DMS53 treated with DMSO at 0.1 percent for 48 hours (cell line): ENCODE data around the gene CFAP300.

ENCODE experiments used
- DNase-seq: peaks from one replicate; lab custom pipeline; 2025; ENCODE audit not compliant: unreplicated experiment; lab: John Stamatoyannopoulos, UW

The CFAP300 gene

DNA sequence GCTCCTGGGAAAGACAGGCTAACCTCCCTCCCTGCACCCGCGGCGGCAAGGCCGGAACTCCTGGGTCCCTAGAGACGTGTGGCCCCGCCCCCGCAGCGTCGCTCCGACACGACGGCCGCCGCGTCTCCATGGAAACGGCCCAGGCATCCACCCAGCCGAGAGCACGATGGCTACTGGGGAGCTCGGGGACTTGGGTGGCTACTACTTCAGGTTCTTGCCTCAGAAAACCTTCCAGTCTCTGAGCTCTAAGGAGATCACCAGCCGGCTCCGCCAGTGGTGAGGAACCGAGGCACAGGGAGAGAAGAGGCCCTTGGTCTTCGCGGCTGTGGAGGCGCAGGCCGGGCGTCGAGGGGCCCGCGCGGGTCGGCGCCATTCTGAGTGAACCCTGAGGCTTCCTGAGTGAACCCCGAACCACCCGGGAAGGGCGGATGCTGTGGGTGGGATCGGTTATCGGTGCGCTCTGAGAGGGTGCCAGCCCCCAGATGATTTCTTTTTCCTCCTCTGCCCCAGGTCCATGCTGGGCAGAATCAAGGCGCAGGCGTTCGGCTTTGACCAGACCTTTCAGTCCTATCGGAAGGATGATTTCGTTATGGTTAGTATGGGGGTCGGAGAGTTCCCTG, at the start of gene CFAP300:
TSS of gene CFAP300 (plus strand) at position 133 of the 620 bp plus-strand sequence. CDS start at position 167, 34 bp downstream.
- peak; percentile 76 for DNase-seq

DNA sequence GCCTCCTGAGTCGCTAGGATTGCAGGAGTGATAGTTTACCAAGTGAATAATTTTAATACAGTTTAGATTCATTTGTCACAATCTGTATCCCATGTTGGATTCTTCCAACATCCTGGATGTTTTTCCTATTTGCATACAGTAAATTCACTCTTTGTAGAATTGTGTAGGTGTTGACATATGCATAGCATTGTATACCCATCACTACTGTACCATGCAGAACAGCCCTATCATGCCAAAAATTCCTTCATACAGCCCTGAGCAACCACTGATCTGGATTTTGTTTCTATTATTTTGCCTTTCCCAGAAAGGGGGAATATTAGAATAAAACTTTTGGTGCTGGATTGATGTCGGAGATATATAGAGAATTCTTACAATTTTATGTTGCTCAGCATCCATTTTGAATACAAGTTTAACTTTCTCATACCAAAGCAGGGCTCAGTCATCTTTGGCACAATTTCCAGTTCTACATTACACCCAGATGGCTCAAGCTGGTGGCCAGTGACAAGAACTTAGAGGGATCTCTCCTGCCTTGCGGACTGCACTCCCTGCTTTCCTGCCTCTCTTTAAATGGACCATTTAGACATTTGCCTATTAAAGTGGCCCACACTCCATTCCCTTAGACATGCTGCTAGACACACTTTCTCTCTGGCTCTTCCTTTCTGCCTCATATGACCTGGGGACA, 45.4 kb upstream of the CFAP300 start:
- DNase-seq: no peak

GRCh38 chr11:102004220-102004619, 43.0 kb upstream of the CFAP300 start:
- no peak for DNase-seq

GRCh38 chr11:102005306-102005705, 41.9 kb upstream of the CFAP300 start:
- no peak for DNase-seq

- peak; percentile 32 for DNase-seq
Observed at GRCh38 chr11:102006835-102007566, 40.2 kb upstream of the CFAP300 start.

GRCh38 chr11:102007567-102008437, 39.4 kb upstream of the CFAP300 start:
- DNase-seq: peak; percentile 95

- no peak for DNase-seq
Observed at GRCh38 chr11:102010776-102011494, 36.3 kb upstream of the CFAP300 start.

GRCh38 chr11:102012946-102013345, 34.3 kb upstream of the CFAP300 start:
- DNase-seq: no peak

DNA sequence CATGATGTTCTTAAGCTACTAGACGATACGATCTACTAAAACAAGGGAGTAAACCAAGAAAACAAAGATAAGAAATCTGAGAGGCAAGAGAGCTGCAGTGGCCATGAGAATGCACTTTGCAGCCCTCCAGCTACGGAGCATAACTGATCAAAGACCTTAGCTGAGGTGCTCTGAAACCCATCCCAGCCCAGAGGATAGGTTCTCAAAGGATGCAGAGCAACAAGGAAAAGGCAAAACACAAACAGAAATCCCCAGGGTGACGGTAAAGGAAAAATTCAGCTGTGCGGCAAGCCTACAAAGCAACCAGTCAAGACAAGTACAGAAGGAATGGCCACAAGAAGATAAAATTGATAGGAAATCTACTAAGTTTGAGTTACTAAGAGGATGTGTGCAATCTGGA, 32.5 kb upstream of the CFAP300 start:
- DNase-seq: no peak

DNA sequence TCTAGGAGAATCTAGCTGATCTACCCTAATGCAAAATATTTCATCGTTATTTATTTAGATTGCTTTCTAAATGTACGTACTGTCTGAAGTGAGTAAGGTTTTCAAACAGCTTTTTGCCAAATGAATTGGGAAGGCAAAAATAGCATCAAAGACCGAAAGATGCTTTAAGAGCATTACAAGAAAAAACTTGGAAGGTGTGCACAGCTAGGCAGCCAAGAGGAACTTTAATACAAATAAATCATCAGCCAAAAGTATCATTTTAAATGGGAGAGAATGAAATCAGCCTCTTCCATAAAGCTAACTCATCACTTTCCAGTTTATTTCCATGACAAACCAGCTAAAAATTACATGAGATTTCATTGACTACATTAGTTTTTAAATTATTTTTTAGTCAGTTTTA, 30.2 kb upstream of the CFAP300 start:
- no peak for DNase-seq

GRCh38 chr11:102026217-102026616, 21.0 kb upstream of the CFAP300 start:
- no peak for DNase-seq

GRCh38 chr11:102026959-102027358, 20.3 kb upstream of the CFAP300 start:
- DNase-seq: no peak

GRCh38 chr11:102036757-102037156, 10.5 kb upstream of the CFAP300 start:
- no peak for DNase-seq

- DNase-seq: no peak
Observed at GRCh38 chr11:102046841-102047240, 396 bp upstream of the CFAP300 start.

DNA sequence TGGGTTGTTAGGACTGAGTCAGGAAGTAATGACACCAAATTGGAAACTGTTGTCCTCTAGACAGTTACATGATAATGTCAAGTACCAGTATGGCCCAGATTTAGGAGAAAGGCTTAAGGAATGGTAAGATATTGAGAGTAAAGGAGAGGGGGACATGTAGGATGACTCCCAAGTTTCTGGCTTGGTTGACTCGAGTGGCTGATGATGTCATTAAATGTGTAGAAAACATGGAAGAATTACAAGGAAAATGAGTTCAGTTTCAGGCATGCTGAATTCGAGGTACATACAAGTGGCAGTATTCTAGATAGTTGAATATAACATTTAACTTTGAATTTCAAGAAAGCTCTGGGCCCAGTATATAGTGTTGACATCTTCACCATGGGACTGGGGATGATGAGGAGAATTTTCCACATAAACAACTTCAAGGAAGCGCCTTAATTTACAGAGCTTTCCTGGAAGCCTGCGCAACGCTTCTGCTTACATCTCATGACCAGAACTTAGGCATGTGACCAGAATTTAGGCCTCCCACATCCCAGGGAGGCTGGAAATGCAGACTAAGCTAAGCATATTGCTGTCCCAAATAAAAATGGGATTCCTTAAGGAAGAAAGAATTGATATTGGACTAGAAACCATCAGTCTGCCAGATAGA, 3.8 kb downstream of the CFAP300 start:
- no peak for DNase-seq

- no peak for DNase-seq
Observed at GRCh38 chr11:102061276-102061675, 14.0 kb downstream of the CFAP300 start.

- no peak for DNase-seq
Observed at GRCh38 chr11:102062106-102062505, 14.9 kb downstream of the CFAP300 start.

GRCh38 chr11:102064316-102064715, 17.1 kb downstream of the CFAP300 start:
- DNase-seq: no peak

DNA sequence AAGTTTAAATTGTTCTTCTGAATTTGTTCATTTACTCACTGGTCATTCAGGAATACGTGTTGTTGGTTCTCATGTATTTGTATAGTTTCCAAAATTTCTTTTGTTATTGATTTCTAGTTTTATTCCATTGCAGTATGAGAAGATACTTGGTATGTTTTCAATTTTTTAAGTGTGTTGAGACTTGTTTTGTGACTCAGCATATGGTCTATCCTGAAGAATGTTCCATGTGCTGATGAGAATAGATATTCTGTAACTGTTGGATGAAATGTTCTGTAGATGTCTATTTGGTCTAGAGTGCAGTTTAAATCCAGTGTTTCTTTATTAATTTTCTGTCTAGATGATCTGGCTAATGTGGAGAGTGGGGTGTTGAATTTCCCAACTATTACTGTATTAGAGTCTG, 23.5 kb downstream of the CFAP300 start:
- DNase-seq: no peak
